22Rv1 (cell line): ENCODE data around the gene IL1RAPL2.

ENCODE experiments used
- H3K27ac ChIP-seq: fragments of 450-650 bp; 2 replicates; pipeline ENCODE4 v1.5.1; 2017
- CTCF ChIP-seq: fragments of 450-650 bp; IDR thresholded peaks from 2 replicates; pipeline ENCODE4 v1.5.1; 2017; ENCODE audit warnings: mild to moderate bottlenecking
- ZFX ChIP-seq: fragments of 450-650 bp; IDR thresholded peaks from 2 replicates; pipeline ENCODE4 v1.6.1; 2017; ENCODE audit warnings: antibody characterized with exemption, borderline replicate concordance

Gene IL1RAPL2

GRCh38 chrX:105277132-105277531 is 711.1 kb downstream of the IL1RAPL2 start:
- H3K27ac ChIP-seq, result no peak overlapping the region
- TF ChIP-seq ZFX (no peak), CTCF (no peak)

- TF ChIP-seq ZFX (no peak), CTCF (no peak)
- H3K27ac ChIP-seq, result no peak overlapping the region
Measured at GRCh38 chrX:105282077-105282476, 716.1 kb downstream of the IL1RAPL2 start.

GRCh38 chrX:105297041-105297440 is 731.0 kb downstream of the IL1RAPL2 start:
- TF ChIP-seq CTCF (no peak), ZFX (no peak)
- no peak overlapping the region for H3K27ac ChIP-seq

- no peak overlapping the region for H3K27ac ChIP-seq
- TF ChIP-seq CTCF (no peak), ZFX (no peak)
Measured at GRCh38 chrX:105299286-105299685, 733.3 kb downstream of the IL1RAPL2 start.

GRCh38 chrX:105302246-105302645 is 736.2 kb downstream of the IL1RAPL2 start:
- no peak overlapping the region for H3K27ac ChIP-seq
- TF ChIP-seq CTCF, result no peak
- no peak for TF ChIP-seq ZFX

GRCh38 chrX:105307762-105308161 is 741.8 kb downstream of the IL1RAPL2 start:
- TF ChIP-seq CTCF, result no peak
- no peak for TF ChIP-seq ZFX

GRCh38 chrX:105313596-105313995 is 747.6 kb downstream of the IL1RAPL2 start:
- TF ChIP-seq ZFX (no peak), CTCF (no peak)
- H3K27ac ChIP-seq, result no peak overlapping the region

More at GRCh38 chrX:105307762-105308161, 741.8 kb downstream of the IL1RAPL2 start:
- no peak overlapping the region for H3K27ac ChIP-seq
